ENCODE data around the gene PIK3CA.
"Not testable (repeated sequence)": the region's sequence is repeated elsewhere in the genome, so short reads cannot be mapped to it uniquely, and the experiment has no call there.

The PIK3CA gene

GRCh38 chr3:179147873-179148615 is at the start of gene PIK3CA:
Gene PIK3CA, plus strand, starts transcription at chr3:179148357. Its CDS starts 50,469 bp downstream, at chr3:179198826.
- peak; percentile 88 for DNase-seq (ENCODE audit: low spot score)

DNA sequence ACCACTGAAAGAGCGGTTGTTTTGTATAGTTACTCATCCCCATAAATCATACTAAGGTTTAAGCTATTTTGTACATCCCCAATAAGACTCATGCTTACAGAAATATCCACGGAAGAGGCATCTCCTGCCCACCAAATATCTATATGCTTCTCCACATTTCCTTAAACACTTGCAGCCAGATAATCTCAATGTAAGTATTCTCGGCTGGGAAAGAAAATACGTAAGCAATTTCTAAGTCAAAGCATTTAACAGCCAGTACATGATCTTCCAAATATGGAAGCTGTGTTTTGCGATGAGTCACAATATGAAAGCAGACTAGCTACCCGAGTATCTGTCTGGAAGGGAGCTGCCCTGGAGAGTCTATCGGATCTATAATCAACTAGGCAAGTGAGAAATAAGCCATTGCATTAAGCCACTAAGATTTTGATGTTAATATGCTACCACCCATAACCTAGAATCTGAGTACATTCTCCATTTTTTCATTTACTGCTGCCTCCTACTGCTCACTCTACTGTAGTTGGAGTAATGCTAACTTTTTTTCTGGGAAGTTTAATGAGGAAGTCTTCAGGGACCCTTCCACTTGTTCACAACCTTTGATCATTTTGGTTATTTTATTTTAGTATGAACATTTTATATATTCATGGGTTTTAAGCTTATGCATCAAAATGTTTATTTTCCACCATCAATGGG is 49.6 kb upstream of the PIK3CA start:
- DNase-seq (ENCODE audit: low spot score), result no peak

- no peak for DNase-seq (ENCODE audit: low spot score)
Measured at GRCh38 chr3:179100652-179101051, 47.5 kb upstream of the PIK3CA start.

DNA sequence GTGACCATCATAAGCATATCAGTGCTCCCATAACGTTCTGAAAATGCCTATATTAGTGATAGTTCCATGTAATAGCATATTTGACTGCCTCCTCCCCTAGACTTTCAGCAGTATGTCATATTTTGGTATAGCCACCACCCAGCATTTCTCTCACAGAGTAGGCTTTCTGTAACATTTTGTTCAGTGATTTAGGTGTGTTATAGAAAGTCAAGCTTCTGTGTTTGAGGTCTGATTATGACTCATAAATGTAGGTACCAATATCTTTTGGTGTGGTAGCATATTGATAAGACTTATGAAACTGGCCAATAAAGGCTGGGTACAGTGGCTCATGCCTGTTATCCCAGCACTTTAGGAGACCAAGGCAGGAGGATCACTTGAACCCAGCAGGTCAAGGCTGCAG is 42.3 kb upstream of the PIK3CA start:
- DNase-seq (ENCODE audit: low spot score), result no peak

- no peak for DNase-seq (ENCODE audit: low spot score)
Measured at GRCh38 chr3:179107617-179108016, 40.5 kb upstream of the PIK3CA start.

DNA sequence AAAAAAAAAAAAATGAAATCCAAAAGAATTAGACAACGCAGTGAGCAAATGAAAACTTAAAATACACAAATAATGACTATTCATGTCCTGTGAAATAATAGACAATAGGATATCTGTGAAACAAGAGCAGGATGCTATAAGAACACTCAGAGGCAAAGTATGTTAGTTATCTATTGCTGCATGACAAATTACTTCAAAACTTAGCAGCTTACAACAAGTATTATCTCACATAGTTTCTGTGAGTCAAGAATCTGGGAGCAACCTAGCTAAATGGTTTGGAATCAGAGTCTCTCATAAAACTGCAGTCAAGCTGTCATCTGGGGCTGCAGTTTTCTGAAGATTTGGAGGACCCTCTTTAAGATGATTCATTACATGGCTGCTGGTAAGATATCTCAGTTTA is 40.1 kb upstream of the PIK3CA start:
- DNase-seq (ENCODE audit: low spot score), result no peak

DNA sequence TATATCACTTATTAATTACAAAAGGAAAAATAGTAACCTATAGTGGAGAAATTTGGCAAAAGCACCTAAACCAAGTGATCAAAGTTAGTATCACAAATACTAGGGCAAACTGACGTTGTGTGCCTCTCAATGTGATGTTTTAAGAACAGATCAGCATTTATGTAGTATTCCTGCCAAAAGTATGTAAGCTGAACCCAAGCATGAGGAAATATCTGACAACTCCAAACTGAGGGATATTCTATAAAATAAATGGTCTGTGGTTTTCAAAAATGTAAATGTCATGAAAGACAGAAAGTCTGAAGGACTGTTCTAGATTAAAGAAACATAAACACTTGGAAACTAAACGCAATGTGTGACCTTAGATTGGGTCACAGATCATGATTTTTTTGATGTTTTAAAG is 34.3 kb upstream of the PIK3CA start:
- no peak for DNase-seq (ENCODE audit: low spot score)

DNA sequence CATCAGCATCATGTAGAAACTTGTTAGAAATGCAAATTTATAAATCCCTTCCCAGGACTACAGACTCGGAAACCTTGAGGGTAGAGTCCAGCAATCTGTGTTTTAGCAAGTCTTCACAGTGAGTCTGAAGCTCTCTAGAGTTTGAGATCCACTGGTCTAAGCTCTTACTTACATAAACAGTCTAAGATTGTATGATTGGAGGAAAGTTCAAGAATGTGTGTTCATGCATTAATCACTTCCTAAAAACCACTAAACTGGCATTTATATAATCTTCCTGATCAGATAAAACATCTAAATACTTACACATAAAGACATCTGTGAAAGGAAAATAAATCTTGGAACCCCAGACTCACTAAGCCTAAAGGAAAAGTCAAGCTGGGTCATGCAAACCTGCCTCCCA is 32.7 kb upstream of the PIK3CA start:
- not testable (repeated sequence) for DNase-seq (ENCODE audit: low spot score)

DNA sequence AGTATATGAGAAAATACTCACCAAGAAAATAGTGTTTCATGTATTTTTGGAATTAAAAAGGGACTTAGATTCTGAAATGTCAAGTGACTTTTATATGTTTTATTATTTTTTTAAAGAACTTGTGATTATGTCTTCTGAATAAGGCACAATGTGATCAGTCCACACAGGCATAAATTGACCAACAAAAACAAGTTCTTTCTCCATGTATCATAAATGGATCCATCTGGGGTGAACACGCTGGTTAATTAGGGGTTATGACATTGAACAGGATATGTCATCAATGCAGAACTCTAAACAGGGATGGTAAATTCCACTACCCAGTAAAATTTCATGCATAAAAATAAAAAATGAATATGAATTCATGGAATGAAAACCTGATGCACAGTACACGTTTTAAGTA is 31.3 kb upstream of the PIK3CA start:
- no peak for DNase-seq (ENCODE audit: low spot score)

DNA sequence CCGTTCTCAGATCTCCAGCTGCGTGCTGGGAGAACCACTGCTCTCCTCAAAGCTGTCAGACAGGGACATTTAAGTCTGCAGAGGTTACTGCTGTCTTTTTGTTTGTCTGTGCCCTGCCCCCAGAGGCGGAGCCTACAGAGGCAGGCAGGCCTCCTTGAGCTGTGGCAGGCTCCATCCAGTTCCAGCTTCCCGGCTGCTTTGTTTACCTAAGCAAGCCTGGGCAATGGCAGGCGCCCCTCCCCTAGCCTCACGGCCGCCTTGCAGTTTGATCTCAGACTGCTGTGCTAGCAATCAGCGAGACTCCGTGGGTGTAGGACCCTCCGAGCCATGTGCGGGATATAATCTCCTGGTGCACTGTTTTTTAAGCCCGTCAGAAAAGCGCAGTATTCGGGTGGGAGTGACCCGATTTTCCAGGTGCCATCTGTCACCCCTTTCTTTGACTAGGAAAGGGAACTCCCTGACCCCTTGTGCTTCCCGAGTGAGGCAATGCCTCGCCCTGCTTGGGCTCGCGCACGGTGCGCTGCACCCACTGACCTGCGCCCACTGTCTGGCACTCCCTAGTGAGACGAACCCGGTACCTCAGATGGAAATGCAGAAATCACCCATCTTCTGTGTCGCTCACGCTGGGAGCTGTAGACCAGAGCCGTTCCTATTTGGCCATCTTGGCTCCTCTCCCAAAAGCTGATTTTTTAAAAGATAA is 15.8 kb upstream of the PIK3CA start:
- DNase-seq (ENCODE audit: low spot score), result not testable (repeated sequence)

- DNase-seq (ENCODE audit: low spot score), result no peak
Measured at GRCh38 chr3:179133575-179133974, 14.6 kb upstream of the PIK3CA start.

- no peak for DNase-seq (ENCODE audit: low spot score)
Measured at GRCh38 chr3:179136195-179136594, 12.0 kb upstream of the PIK3CA start.

DNA sequence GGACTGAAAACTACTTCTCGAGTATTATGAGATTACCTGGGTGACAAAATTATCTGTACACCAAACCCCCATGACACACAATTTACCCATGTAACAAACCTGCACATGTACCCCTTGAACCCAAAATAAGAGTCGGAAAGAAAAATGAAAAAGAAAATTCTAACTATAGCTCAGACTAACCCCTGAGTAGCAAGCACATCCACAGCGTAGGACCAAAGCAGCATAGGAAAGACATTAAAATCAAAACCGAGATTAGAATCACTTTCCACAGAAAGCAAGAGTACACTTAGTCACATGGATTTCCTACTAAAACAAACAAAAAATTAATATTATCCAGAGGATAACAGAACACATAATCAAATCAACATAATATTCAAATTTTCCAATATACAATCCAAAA is 6.3 kb upstream of the PIK3CA start:
- DNase-seq (ENCODE audit: low spot score), result no peak

DNA sequence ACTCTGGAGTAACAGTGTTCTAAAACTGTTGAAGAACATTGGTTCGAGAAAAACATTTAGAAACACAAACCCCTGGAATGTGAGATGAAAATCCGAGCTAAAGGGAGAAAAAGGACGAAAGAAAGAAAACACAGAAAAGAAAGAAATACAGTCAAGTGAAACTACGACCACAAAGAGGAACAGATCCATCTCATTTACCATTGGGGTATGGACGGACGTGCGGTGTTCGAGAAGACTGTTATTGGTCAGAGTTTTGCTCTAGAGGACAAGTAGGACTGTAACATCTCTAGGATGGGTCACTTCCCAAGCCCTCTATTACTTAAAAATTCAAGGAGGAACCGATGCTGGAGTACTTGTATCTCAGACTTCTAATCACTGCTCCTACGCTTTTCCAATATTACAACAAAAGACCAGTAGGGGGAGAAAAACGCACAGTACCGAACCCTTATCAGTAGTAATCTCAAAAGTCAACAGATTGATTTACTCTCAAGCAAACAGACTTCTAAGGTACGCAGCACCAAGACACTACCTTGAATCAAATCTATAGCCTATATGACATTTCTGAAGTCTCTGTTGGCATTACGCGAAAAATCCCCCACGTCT is 1.1 kb upstream of the PIK3CA start:
- peak; percentile 49 for DNase-seq (ENCODE audit: low spot score)

DNA sequence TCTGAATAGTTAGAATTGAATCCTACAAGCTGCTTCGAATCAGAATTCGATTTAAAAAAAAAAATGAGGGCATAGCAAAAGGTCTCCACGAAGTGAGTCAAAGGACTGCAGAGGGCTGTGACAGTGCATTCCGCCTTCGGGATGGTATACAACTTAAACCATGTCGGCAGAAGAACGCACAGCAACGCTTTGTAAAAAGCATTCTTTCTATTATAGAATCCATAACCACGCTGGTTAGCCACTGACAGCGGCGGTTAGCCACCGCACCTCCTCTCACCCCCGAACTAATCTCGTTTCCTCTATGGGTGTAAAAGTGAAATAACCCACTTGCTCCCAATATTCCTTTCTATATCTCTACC is 664 bp upstream of the PIK3CA start:
- no peak for DNase-seq (ENCODE audit: low spot score)

- DNase-seq (ENCODE audit: low spot score), result peak; percentile 53
Measured at GRCh38 chr3:179148616-179149405, 654 bp downstream of the PIK3CA start.

DNA sequence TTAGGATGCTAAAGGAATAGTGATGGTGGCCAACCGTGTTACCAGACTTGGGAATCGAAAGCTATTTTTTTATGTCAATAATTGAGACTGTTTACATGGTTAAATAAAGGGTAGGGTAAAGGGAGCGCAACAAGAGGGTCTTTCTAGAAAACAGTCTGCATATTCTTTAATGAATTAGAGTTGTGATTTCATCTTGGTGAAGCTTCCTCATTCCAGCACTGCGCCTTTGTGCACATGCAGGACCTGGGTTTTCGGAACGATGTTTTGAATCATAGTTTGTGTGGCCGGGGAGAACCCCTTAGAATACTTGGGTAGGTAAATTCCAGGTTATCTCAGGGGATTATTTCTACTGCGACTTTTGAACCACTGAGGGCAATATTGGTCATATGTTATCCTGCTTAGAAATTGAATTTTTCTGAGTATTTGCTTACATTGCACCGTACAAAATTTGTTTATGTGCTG is 1.3 kb downstream of the PIK3CA start:
- DNase-seq (ENCODE audit: low spot score), result no peak

- DNase-seq (ENCODE audit: low spot score), result no peak
Measured at GRCh38 chr3:179149951-179150350, 1.8 kb downstream of the PIK3CA start.

GRCh38 chr3:179150610-179151009 is 2.5 kb downstream of the PIK3CA start:
- DNase-seq (ENCODE audit: low spot score), result no peak

DNA sequence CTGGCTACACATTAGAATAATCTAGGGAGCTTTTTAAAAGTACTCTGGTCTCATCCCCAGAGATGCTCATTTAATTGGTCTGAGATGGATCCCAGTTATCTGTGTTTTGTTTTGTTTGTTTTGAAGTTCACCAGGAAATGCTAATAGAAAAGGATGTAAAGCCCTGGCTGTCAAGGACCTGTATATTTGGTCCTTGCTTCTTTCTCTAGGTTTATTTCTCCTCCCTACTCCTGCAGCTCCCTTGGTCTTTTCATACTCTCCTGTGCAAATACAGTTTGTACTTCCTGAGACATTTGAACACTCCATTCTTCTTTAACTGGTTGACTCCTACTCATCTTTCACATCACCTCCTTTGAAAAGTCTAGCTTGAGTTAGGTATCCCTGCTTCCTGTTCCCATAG is 3.3 kb downstream of the PIK3CA start:
- no peak for DNase-seq (ENCODE audit: low spot score)

DNA sequence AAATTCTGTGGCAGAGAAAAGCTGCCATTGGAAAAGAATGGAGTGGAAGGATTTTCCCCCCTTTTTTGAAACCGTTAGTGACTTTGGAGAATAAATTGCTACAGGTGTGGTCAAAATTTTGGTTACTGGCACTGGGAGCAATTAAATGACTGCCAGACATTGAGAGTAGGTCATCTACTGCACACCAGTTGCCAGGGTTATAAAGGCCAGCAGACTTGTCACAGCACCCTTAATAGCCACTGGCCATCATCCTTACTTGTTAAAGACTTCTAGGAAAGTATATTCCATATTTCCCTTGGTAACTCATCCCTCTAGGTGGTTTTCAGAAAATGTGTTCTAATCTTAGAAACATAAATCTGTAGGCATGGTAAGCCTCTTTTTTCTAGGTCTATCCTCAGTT is 8.0 kb downstream of the PIK3CA start:
- DNase-seq (ENCODE audit: low spot score), result no peak

DNA sequence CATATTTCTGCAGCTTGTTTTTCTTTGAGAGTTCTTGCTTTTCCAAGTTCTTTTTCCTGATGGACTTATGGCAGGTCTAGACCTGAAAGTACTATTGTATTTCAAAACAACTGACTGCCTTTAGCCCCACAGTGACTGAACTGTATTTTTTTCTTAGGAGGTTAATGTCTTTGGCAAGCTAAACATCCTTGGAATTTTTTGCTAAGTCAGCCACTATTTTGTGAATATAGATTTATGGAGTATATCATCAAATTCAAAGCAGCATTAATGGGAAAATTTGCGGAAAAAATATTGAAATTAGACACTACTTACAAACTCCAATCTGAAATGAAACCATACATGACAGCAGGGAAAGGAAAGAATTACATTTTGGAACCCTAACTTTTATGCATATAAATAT is 8.6 kb downstream of the PIK3CA start:
- no peak for DNase-seq (ENCODE audit: low spot score)

All from iPS-NIHi11 (cell line).